Measurements from ENCODE around the gene SNX8. TPM values are rescaled to one million over a fixed set of nuclear protein-coding genes. Genes with fewer than 3 reads are reported as not detected.

The SNX8 gene
- polyA plus RNA-seq, 2 of the 4 experiments (the other 2 are of a cell fraction), result 21.2 to 36.3 TPM

GRCh38 chr7:2232766-2233520 is 81.3 kb downstream of the SNX8 start, which contains the start of gene MAD1L1 (continued):
- TF ChIP-seq ELK1 (IDR thresholded peaks at IDR 0.05; ENCODE audit: low read depth, low read length) (no peak), GATA3 (IDR thresholded peaks at IDR 0.05; ENCODE audit: borderline replicate concordance) (peak; percentile 69), POLR2A (IDR thresholded peaks at IDR 0.05; ENCODE audit: low read length) (peak; percentile 82), KDM5A (IDR thresholded peaks at IDR 0.05) (peak; percentile 56), MAX (IDR thresholded peaks at IDR 0.05) (peak; percentile 64), CHD2 (IDR thresholded peaks at IDR 0.05; ENCODE audit: low read length, partially characterized antibody) (peak; percentile 97), PBX3 (IDR thresholded peaks at IDR 0.05) (0 out of 2 replicates have a peak, but pooled peaks have one; percentile 37), REST (IDR thresholded peaks at IDR 0.05) (peak; percentile 99), SMC3 (IDR thresholded peaks at IDR 0.05) (peak; percentile 12; the same call in 1 of the 3 replicates)

GRCh38 chr7:2231992-2232765 is 82.1 kb downstream of the SNX8 start:
- peak; percentile 67 to 80 for ATAC-seq
- 0 out of 2 replicates have a peak, but pooled peaks have one; percentile 5 for TF ChIP-seq HDAC2 (IDR thresholded peaks at IDR 0.05)
- TF ChIP-seq JUN (IDR thresholded peaks at IDR 0.05), result no peak
- peaks cover 17% of the 10 kb centered on the region; the same call in 2 of the 3 replicates for H3K4me1 ChIP-seq
- 14% methylated on average over 14 of the region's 46 CpGs for WGBS (ENCODE audit: missing lambda C conversion rate)
- POLR2A ChIA-PET, result interaction anchor here (1.0 to 1.7 kb wide), 2 partner anchors 9 to 57 kb away, joined by 3 to 8 read pairs; partner anchors contain the start of genes MRM2 and NUDT1
- no peaks in the 10 kb centered on the region for H3K9me3 ChIP-seq
- H3K4me2 ChIP-seq, result peak overlapping the region; percentile 81
- no peak for DNase-seq (ENCODE audit: low read depth in 1 of 2, low spot score in 1 of 2)
- peak overlapping the region; percentile 92 to 97 for H3K27ac ChIP-seq
- no peak for FAIRE-seq
- CTCF ChIA-PET, result interaction anchor here (0.8 to 1.1 kb wide), 3 partner anchors 9 to 73 kb away, joined by 3 read pairs; no protein-coding TSS in a partner anchor
- peak overlapping the region; percentile 96 for H3K4me3 ChIP-seq

GRCh38 chr7:2230882-2231281 is 83.4 kb downstream of the SNX8 start:
- WGBS (ENCODE audit: missing lambda C conversion rate), result 89% methylated on average over 9 of the region's 9 CpGs
- Histone ChIP-seq H3K4me1 (peaks cover 17% of the 10 kb centered on the region; the same call in 2 of the 3 replicates), H3K27ac (no peak overlapping the region), H3K4me3 (no peak overlapping the region), H3K4me2 (peak overlapping the region; percentile 81), H3K9me3 (no peaks in the 10 kb centered on the region)
- ChIA-PET CTCF (interaction anchor here (0.6 to 1.6 kb wide), 3 partner anchors 19 to 190 kb away, joined by 3 read pairs; no protein-coding TSS in a partner anchor), POLR2A (no interaction called here)
- ATAC-seq, result no peak
- DNase-seq (ENCODE audit: low read depth in 1 of 2, low spot score in 1 of 2), result no peak
- no peak for FAIRE-seq
- TF ChIP-seq FOSB (CRISPR knock-in tag; IDR thresholded peaks at IDR 0.05), result no peak
- no peak for TF ChIP-seq EP300 (IDR thresholded peaks at IDR 0.05)
- TF ChIP-seq PHF8 (IDR thresholded peaks at IDR 0.05; ENCODE audit: borderline replicate concordance, low read depth), result no peak
- TF ChIP-seq BHLHE40 (IDR thresholded peaks at IDR 0.05; ENCODE audit: low read depth, low read length), result no peak
- TF ChIP-seq GATA3 (IDR thresholded peaks at IDR 0.05; ENCODE audit: borderline replicate concordance), result no peak
- no peak for TF ChIP-seq USF2 (IDR thresholded peaks at IDR 0.05)
- no peak for TF ChIP-seq ELK1 (IDR thresholded peaks at IDR 0.05; ENCODE audit: low read depth, low read length)
- TF ChIP-seq ZC3H11A (IDR thresholded peaks at IDR 0.05), result no peak
- no peak for TF ChIP-seq MYC (IDR thresholded peaks at IDR 0.05; ENCODE audit: borderline replicate concordance, low read length)
- TF ChIP-seq CTCF (IDR thresholded peaks at IDR 0.05), result no peak
- no peak for TF ChIP-seq KDM5A (IDR thresholded peaks at IDR 0.05)
- TF ChIP-seq MAX (IDR thresholded peaks at IDR 0.05), result no peak
- no peak for TF ChIP-seq FOSL2 (IDR thresholded peaks at IDR 0.05)
- no peak for TF ChIP-seq FOSL2 (CRISPR knock-in tag; IDR thresholded peaks at IDR 0.05)

Data from A549 (cell line).